IPS DF 6.9 (cell line): ENCODE measurements around the gene DCP1A.

Experiments
- DNase-seq: peaks from one replicate; pipeline ENCODE4 v3.0.0-alpha.2; 2013; ENCODE audit warnings: low read depth, low spot score
- H3K27ac ChIP-seq: one replicate; pipeline ENCODE4 v1.5.1; 2013; ENCODE audit warnings: low read length, control low read depth
- H3K27me3 ChIP-seq: 2 replicates; pipeline ENCODE4 v1.6.1; 2013; ENCODE audit warnings: mild to moderate bottlenecking, low read length; ENCODE audit not compliant: control insufficient read depth, insufficient read depth
- H3K36me3 ChIP-seq: 2 replicates; pipeline ENCODE4 v1.6.1; 2013; ENCODE audit warnings: low read length; ENCODE audit not compliant: control insufficient read depth, insufficient read depth
- H3K4me1 ChIP-seq: 2 replicates; pipeline ENCODE4 v1.6.1; 2013; ENCODE audit warnings: low read length; ENCODE audit not compliant: control insufficient read depth, insufficient read depth
- H3K4me3 ChIP-seq: 2 replicates; pipeline ENCODE4 v1.5.1; 2013; ENCODE audit warnings: mild to moderate bottlenecking, low read length
- H3K9me3 ChIP-seq: 2 replicates; pipeline ENCODE4 v1.6.1; 2013; ENCODE audit warnings: low read length, inconsistent platforms; ENCODE audit not compliant: control insufficient read depth, insufficient read depth
- WGBS: extraction: QIAGEN DNeasy Blood & Tissue Kit; methylation state at CpG from one replicate; pipeline ENCODE4 v1.1.7; 2013; ENCODE audit warnings: mixed read lengths, missing lambda C conversion rate; ENCODE audit not compliant: insufficient read length, insufficient coverage; 5-methylcytosine and 5-hydroxymethylcytosine counted together

The DCP1A gene

DNA sequence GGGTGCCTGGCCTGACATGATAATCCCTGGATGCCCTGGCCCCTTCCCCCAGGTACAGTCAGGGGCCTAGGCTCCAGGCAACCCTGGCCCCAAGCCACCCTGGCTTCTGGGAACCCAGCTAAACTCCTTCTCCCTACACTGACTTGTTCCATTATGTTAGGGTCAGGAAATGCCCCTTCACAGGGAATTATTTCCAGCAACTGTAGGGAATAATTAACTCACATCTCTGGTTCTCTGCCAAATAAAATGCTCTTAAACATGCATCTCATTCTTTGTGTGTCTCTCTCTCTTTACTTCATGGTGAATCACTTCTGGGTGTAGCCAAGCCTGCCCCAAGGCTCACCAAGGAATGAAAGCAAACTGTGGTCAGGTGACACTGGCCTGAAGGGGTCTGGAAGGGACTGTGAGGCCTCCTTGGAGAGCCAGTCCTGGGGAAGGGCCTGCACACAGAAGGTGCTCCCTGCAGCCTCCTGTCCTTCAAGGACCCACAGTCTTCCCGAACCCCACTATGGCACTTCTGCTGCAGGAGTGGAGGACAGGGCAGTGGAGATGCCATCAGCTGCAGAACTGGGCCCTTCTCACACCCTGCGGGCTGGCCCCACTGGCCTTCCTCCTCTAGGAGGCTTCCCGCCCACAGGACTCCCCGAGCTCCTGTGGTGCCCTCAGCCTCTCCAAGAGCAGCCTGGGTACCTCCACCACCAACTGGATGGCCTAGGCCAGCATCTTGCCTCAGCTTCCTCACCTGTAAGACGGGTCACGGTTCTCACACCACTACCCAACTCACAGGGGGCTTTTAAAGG lies 109.1 kb downstream of the DCP1A start:
- Histone ChIP-seq H3K27me3 (no peaks in the 10 kb centered on the region), H3K4me3 (no peak overlapping the region), H3K36me3 (peaks cover 62% of the 10 kb centered on the region), H3K4me1 (no peaks in the 10 kb centered on the region), H3K27ac (no peak overlapping the region), H3K9me3 (no peaks in the 10 kb centered on the region)
- WGBS: no CpG with 5 or more reads among the region's 6 CpGs
- no peak for DNase-seq

DNA sequence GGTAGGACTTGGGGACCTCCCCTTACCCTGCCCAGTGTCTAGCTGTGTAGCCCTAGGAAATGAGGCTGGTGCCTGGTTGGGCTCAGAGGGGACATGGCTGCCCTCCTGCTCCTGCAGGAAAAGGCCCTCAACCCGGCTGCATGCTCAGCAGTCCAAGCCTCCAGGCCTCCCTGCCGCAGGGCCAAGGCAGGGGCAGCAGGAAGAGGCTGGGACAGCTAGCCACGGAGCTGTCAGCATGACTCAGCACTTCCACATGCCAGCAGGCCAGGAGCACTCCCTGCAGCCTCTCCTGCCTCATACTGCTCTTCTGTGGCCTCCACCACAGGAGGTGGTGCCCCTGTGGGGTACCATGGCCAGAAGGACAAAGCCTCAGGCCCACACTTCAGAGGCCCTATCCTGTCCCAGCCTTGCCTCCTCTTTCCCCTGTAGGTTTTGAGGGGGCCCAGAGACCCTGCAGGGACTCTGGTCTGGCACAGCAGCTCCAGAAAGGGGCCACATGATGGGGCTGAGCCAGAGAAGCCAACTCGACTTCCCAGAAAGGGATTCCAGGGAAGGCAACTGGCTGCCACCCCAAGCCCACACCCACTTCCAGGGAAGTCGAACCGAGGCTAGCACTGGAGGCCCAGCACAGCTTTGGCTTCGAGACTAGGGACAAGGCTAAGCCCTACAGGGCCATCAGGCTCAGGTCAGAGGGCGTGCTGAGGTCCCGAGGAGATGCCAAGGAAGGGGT lies 111.1 kb downstream of the DCP1A start:
- DNase-seq: no peak
- Histone ChIP-seq H3K27me3 (no peaks in the 10 kb centered on the region), H3K4me1 (no peaks in the 10 kb centered on the region), H3K4me3 (no peak overlapping the region), H3K27ac (no peak overlapping the region), H3K36me3 (peaks cover 68% of the 10 kb centered on the region), H3K9me3 (no peaks in the 10 kb centered on the region)
- WGBS: no CpG with 5 or more reads among the region's 9 CpGs

DNA sequence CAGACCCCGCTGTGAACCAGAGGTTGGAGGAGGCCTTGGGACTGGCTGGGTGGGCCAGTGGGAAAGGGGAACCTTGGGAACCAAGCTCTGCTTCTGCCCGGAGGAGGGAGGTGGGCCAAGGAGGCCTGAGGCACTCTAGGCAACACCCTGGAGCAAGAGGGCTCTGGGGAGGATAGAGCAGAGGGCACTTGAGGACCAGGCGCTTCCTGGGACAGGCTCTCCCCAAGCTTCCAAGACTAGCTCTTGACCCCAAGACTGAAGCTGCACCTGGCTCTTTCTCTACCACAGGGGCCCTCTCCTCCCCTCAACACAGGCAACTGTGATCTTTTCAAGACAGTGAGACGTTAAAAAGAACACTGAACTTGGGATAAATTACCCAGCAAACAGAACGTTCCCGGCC lies 111.8 kb downstream of the DCP1A start:
- Histone ChIP-seq H3K4me1 (no peaks in the 10 kb centered on the region), H3K27me3 (no peaks in the 10 kb centered on the region), H3K27ac (no peak overlapping the region), H3K4me3 (no peak overlapping the region), H3K9me3 (no peaks in the 10 kb centered on the region), H3K36me3 (peaks cover 67% of the 10 kb centered on the region)
- DNase-seq: no peak
- WGBS: no CpG with 5 or more reads among the region's 6 CpGs

DNA sequence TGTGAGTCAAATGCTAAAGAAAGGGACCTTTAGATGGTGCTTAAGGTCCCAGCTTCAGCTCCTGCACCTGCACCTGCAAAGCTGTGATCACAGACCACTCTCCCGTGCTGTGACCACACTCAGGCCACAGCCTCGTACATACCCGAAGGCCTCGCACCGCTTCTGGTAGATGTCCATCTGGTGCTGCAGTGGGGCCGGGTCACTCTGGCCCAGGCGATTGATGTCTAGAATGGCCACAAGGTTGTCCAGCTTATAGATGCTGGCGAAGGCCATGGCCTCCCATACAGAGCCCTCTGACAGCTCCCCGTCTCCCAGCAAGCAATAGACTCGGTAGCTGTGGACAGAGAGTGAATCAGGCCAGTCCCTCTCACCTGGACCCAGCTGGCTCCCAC lies 112.5 kb downstream of the DCP1A start:
- Histone ChIP-seq H3K9me3 (no peaks in the 10 kb centered on the region), H3K4me3 (no peak overlapping the region), H3K27ac (no peak overlapping the region), H3K27me3 (no peaks in the 10 kb centered on the region), H3K36me3 (peaks cover 69% of the 10 kb centered on the region), H3K4me1 (no peaks in the 10 kb centered on the region)
- no CpG with 5 or more reads among the region's 10 CpGs for WGBS
- DNase-seq: no peak

DNA sequence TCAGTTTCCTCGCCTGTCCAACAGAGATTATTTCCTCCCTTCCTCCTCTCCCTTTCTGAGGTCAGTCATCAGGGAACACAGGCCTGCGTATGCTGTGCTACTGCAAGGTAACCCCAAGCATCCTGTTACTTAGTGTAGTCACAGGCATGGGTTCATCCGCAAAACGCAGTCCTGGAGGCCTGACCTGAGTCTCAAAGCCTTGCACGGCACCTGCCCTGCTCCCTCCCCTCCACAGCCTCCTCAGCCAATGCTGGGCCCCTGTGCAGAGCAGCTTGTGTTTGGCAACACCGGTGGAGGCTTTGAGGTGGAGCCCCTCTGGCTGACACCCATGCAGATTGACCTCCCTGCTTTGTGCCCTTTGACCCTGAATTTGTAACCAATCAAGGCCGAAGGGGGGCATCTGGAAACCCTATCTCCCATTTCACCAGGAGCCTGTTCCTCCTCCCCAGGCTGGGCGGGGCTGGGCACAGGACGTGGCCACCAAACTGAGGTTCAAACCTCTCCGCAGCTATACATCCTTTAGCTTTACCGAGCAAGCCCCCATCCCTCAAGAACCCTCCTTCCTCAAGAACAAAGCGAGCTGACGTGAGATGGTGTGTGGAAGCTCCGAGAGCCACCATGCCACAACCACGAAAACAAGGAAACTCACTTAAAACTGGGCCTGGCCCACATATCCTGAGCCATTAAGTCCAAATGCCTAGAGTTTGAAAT lies 113.1 kb downstream of the DCP1A start:
- Histone ChIP-seq H3K27ac (no peak overlapping the region), H3K36me3 (peaks cover 69% of the 10 kb centered on the region), H3K27me3 (no peaks in the 10 kb centered on the region), H3K9me3 (no peaks in the 10 kb centered on the region), H3K4me1 (no peaks in the 10 kb centered on the region), H3K4me3 (no peak overlapping the region)
- DNase-seq: no peak
- no CpG with 5 or more reads among the region's 15 CpGs for WGBS
